DND-41 (cell line): Measurements from ENCODE around the gene TSPAN11.

Experiments
- ATAC-seq: fragments of 200-7000 bp; cut with Tn5 transposase; 3 replicates; pipeline ENCODE4 v1.9.1; 2021; ENCODE audit warnings: low read depth; ENCODE audit not compliant: insufficient read depth
- DNase-seq: peaks from one replicate; pipeline ENCODE4 v3.0.0-alpha.2; 2020
- H2AFZ ChIP-seq: 2 replicates; pipeline ENCODE4 v1.6.0; 2012; ENCODE audit warnings: low read depth, low read length
- H3K27ac ChIP-seq: 2 replicates; pipeline ENCODE4 v1.5.1; 2012; ENCODE audit warnings: low read length, inconsistent platforms
- H3K27me3 ChIP-seq: fragments of 200-600 bp; sonication (generic); 2 replicates; pipeline ENCODE4 v1.6.0; 2012; ENCODE audit warnings: low read length, mild to moderate bottlenecking, inconsistent platforms; ENCODE audit not compliant: insufficient read depth, poor library complexity
- H3K36me3 ChIP-seq: 2 replicates; pipeline ENCODE4 v1.5.1; 2012; ENCODE audit warnings: low read length, inconsistent platforms; ENCODE audit not compliant: insufficient read depth
- H3K4me1 ChIP-seq: 2 replicates; pipeline ENCODE4 v1.5.1; 2012; ENCODE audit warnings: mild to moderate bottlenecking, low read length; ENCODE audit not compliant: insufficient read depth
- H3K4me2 ChIP-seq: 2 replicates; pipeline ENCODE4 v1.6.0; 2012; ENCODE audit warnings: mild to moderate bottlenecking, moderate library complexity, low read length, inconsistent platforms; ENCODE audit not compliant: insufficient read depth
- H3K4me3 ChIP-seq, 2 experiments: fragments of 200-600 bp in 1 of 2; shearing (Covaris generic) in 1 of 2; 2 replicates each; pipeline ENCODE4 v1.5.1; 2012 to 2016; ENCODE audit warnings: inconsistent platforms in 2 of 2, low read length in 2 of 2, mild to moderate bottlenecking in 2 of 2, low read depth in 1 of 2, moderate library complexity in 1 of 2
- H3K79me2 ChIP-seq: 2 replicates; pipeline ENCODE4 v1.6.0; 2012; ENCODE audit warnings: low read length, inconsistent platforms; ENCODE audit not compliant: insufficient read depth
- H3K9ac ChIP-seq: 2 replicates; pipeline ENCODE4 v1.6.0; 2012; ENCODE audit warnings: low read depth, mild to moderate bottlenecking, inconsistent platforms, low read length, moderate library complexity
- H3K9me3 ChIP-seq: 2 replicates; pipeline ENCODE4 v1.5.1; 2012; ENCODE audit warnings: low read length, moderate library complexity, mild to moderate bottlenecking, inconsistent platforms; ENCODE audit not compliant: insufficient read depth, severe bottlenecking
- H4K20me1 ChIP-seq: 2 replicates; pipeline ENCODE4 v1.6.0; 2012; ENCODE audit warnings: low read length; ENCODE audit not compliant: insufficient read depth
- EZH2 ChIP-seq: IDR thresholded peaks from 3 replicates; pipeline ENCODE4 v1.6.1; 2012; ENCODE audit warnings: borderline replicate concordance, low read depth, mild to moderate bottlenecking, moderate library complexity, low read length, inconsistent platforms; ENCODE audit not compliant: severe bottlenecking
- TF ChIP-seq, protein P1 (sequence below): IDR thresholded peaks from 2 replicates; pipeline ENCODE4 v1.5.1; 2012; ENCODE audit warnings: borderline replicate concordance, low read length, moderate library complexity, mild to moderate bottlenecking; ENCODE audit not compliant: poor library complexity, severe bottlenecking; ENCODE audit errors: extremely low read depth

TSPAN11 gene

DNA sequence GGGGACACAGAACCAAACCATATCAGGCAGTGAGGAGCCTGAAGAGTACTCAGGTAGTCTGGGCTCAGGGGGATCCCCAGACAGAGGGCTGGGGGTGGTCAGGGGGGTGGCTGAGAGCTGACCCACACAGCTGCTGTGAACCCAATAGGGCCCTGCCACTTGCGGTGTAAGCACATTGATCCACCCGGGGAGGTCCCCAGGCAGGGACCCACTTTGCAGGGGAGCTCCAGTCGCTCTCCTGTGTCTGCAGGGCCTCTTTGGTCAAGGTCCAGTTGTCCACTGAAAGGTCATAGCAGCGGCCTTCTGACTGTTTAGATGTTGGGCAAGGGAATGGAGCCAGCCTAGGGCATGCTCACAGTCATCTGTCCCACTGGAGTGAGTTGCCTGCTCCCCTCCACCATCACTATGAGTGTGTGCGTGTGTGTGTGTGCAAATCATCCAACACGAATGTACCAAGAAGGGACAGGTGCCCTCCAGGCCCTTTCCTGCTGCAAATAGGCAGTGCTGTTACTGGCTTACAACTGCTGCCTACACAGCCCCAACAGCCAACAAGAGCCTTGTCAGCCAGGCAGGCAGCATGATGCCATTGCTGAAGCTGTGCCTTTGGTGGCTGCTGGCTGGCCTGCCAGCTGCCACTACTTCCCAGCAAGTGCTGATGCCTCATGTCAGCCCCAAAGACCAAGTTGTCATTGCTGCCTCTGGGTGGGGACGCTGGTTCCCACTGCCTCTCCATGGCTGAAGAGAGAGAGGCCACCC is 71.3 kb downstream of the TSPAN11 start:
- H3K4me3 ChIP-seq, result no peak overlapping the region
- H3K4me1 ChIP-seq, result no peaks in the 10 kb centered on the region
- no peaks in the 10 kb centered on the region for H3K36me3 ChIP-seq
- TF ChIP-seq, protein P1, sequence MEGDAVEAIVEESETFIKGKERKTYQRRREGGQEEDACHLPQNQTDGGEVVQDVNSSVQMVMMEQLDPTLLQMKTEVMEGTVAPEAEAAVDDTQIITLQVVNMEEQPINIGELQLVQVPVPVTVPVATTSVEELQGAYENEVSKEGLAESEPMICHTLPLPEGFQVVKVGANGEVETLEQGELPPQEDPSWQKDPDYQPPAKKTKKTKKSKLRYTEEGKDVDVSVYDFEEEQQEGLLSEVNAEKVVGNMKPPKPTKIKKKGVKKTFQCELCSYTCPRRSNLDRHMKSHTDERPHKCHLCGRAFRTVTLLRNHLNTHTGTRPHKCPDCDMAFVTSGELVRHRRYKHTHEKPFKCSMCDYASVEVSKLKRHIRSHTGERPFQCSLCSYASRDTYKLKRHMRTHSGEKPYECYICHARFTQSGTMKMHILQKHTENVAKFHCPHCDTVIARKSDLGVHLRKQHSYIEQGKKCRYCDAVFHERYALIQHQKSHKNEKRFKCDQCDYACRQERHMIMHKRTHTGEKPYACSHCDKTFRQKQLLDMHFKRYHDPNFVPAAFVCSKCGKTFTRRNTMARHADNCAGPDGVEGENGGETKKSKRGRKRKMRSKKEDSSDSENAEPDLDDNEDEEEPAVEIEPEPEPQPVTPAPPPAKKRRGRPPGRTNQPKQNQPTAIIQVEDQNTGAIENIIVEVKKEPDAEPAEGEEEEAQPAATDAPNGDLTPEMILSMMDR, result no peak
- TF ChIP-seq EZH2, result no peak
- H2AFZ ChIP-seq, result no peak overlapping the region
- no peaks in the 10 kb centered on the region for H3K27me3 ChIP-seq
- H3K27ac ChIP-seq, result no peak overlapping the region
- H3K79me2 ChIP-seq, result no peaks in the 10 kb centered on the region
- H4K20me1 ChIP-seq, result 0 out of 2 replicates have a peak, but pooled peaks cover 2% of the 10 kb centered on the region
- no peak overlapping the region for H3K9ac ChIP-seq
- H3K4me2 ChIP-seq, result no peak overlapping the region
- DNase-seq (no peak), ATAC-seq (no peak)
- H3K9me3 ChIP-seq, result no peaks in the 10 kb centered on the region

DNA sequence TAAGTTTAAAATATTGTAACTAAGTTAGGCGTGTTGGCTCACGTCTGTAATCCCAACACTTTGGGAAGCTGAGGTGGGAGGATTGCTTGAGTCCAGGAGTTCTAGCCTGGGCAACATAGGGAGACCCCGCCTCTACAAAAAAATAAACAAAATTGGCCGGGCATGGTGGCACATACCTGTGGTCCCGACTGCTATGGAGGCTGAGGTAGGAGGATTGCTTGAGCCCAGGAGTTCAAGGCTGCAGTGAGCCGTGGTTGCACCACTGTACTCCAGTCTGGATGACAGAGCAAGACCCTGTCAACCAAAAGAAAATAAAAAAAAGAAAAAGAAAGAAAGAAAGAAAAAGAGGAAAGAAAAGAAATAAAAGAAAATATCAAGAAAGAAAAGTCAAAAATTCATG is 72.5 kb downstream of the TSPAN11 start:
- TF ChIP-seq EZH2, result no peak
- TF ChIP-seq, protein P1, result no peak
- ATAC-seq, result no peak

GRCh38 chr12:30999723-31000122 is 73.2 kb downstream of the TSPAN11 start:
- H4K20me1 ChIP-seq, result 0 out of 2 replicates have a peak, but pooled peaks cover 2% of the 10 kb centered on the region
- TF ChIP-seq EZH2, result no peak
- TF ChIP-seq, protein P1, result no peak
- no peak overlapping the region for H3K4me2 ChIP-seq
- H2AFZ ChIP-seq, result no peak overlapping the region
- no peaks in the 10 kb centered on the region for H3K36me3 ChIP-seq
- ATAC-seq, result no peak
- no peaks in the 10 kb centered on the region for H3K4me1 ChIP-seq
- no peaks in the 10 kb centered on the region for H3K9me3 ChIP-seq
- no peaks in the 10 kb centered on the region for H3K27me3 ChIP-seq
- no peaks in the 10 kb centered on the region for H3K79me2 ChIP-seq
- no peak overlapping the region for H3K4me3 ChIP-seq
- H3K9ac ChIP-seq, result no peak overlapping the region
- no peak overlapping the region for H3K27ac ChIP-seq
- DNase-seq, result no peak

More for the DNA sequence above, 72.5 kb downstream of the TSPAN11 start:
- Histone ChIP-seq H3K4me3 (no peak overlapping the region), H3K4me2 (no peak overlapping the region), H3K79me2 (no peaks in the 10 kb centered on the region), H3K4me1 (no peaks in the 10 kb centered on the region), H3K36me3 (no peaks in the 10 kb centered on the region), H3K27me3 (no peaks in the 10 kb centered on the region), H3K9ac (no peak overlapping the region), H2AFZ (no peak overlapping the region), H4K20me1 (0 out of 2 replicates have a peak, but pooled peaks cover 2% of the 10 kb centered on the region), H3K27ac (no peak overlapping the region), H3K9me3 (no peaks in the 10 kb centered on the region)
- DNase-seq, result no peak
